ENCODE data around the gene CLPTM1L.

CLPTM1L gene

DNA sequence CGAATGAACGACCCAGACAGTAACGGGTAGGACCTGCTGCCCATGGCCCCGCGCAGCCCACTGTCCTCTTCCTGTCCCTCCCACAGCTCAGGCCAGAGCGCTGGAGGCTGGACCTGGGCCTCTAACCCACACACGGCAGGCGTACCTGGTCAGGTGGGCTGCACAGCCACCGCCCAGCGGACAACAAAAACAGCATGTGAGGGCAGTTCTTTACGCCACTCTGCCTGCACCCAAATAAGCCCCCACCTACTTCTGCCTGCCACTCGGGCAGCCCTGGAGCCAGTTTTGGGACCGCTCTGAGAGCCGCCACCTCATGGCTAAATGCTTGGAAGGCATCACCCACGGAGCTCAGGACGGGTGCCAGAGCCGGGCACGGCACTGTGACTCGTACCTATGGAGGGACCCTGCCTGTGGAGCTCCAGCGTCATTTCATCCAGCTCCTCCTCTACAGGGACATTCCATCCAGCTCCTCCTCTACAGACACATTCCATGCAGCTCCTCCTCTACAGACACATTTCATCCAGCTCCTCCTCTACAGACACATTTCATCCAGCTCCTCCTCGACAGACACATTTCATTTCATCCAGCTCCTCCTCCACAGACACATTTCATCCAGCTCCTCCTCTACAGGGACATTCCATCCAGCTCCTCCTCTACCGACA, 18.9 kb downstream of the CLPTM1L start:
- no peak for DNase-seq

DNA sequence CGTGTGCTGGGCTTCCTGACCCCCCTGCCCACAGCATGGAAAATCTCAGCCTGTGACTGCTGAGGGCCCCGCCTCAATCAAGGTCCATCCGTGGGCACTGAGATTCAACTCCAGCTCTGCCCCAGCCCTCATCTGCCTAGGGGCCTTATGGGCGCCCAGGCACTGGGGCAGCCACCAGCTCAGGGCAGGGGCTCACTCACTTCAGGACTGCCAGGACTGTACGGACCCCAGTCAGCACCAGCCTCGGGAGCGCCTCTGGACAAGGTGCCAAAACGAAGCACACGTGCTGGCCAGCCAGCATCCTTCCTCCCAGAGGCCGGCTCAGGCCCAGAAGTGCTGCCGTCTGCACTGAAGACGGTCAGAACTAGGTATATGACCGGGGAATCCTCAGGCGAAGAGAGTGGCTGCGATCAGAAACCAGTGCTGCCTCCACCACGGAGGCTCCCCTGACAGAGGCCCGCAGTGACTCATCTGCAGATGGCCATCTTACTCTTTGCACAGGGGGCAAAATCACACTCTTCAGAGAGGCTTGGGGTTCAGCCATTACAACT, 19.6 kb downstream of the CLPTM1L start:
- no peak for DNase-seq

DNA sequence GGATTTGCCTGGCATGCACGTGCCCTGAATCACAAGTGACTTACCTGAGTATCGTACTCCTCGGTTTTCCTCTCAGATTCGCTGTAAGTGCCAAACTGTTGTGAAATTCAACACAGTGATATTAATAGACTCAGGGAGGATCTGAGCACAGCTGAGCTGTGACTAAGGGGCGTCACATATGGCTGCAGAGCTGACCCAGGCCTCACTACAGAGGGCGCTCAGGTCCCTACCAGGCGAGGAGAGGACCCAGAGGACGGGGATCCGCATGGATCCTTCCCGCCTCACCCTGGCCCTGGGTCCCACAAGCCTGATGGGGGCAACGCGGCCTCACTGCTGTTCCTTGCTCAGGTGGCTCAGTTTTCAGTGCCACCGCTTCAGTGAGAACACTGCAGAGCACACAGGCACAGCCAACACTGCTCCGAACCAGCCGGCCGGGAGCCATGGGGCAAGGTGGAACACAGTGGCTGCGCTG, 20.1 kb downstream of the CLPTM1L start:
- no peak for DNase-seq

DNA sequence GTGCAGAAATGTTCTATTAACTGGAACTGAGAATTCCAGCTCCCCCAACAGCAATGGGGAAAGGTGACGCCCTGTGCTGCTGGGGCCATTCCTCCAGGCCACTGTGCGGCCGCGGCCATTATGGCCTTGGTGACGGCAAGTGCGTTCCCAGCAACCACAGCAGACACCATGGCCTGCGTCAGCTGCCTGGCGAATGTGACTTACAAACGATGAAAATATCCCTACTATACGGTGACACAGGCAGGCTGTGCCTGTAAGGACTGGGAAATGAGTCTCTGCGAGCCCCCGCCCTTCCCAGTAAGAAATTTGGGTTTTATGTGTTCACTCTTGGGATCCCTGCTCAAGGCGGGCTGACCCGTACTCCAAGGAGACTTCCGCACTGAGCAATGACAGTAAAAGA, 20.6 kb downstream of the CLPTM1L start:
- DNase-seq: no peak

DNA sequence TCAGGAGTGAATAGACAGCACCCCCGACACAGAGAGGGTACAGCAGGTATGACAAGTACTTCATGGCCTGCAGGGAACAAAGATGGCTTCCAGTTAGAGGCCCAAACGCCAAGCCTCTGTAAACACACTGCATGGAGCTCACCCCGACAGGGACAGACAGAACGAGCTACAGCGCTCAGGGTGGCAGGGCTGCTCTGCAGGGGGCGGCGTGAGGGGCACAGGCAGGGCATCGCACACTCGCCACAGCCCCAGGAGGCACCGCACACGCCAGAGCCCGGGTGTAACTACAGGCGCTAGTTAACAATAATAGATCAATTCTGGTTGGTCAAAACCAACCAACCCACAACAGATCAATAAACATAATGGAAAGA, 21.1 kb downstream of the CLPTM1L start:
- DNase-seq: no peak

DNA sequence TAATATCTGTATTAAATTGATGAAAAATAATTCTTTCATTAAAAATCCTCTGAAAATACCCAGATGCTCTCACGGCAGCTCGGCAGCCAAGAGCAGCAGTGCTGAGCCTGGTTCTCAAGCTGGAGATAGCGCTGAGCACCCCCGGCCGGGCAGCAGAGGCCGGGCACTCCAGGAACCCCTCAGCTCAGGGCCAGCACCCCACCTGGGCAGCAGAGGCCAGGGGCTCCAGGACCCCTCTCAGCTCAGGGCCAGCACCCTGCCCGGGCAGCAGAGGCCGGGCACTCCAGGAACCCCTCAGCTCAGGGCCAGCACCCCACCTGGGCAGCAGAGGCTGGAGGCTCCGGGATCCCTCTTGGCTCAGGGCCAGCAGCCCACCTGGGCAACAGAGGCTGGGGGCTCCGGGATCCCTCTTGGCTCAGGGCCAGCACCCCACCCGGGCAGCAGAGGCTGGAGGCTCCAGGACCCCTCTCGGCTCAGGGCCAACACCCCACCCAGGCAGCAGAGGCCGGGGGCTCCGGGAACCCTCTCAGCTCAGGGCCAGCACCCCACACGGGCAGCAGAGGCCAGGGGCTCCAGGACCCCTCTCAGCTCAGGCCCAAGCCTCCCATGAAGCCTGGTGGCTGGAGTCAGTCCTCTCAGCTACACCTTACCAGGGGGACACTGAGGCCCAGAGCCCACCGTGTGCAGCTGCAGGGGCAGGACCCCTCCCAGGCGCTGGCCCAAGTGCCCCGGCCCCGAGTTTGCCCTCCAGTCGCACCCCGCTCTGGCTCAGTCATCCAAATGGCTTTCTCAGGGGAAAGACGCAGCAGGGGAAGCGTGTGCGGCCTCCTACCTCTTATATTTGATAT, 21.7 kb downstream of the CLPTM1L start:
- DNase-seq: no peak

DNA sequence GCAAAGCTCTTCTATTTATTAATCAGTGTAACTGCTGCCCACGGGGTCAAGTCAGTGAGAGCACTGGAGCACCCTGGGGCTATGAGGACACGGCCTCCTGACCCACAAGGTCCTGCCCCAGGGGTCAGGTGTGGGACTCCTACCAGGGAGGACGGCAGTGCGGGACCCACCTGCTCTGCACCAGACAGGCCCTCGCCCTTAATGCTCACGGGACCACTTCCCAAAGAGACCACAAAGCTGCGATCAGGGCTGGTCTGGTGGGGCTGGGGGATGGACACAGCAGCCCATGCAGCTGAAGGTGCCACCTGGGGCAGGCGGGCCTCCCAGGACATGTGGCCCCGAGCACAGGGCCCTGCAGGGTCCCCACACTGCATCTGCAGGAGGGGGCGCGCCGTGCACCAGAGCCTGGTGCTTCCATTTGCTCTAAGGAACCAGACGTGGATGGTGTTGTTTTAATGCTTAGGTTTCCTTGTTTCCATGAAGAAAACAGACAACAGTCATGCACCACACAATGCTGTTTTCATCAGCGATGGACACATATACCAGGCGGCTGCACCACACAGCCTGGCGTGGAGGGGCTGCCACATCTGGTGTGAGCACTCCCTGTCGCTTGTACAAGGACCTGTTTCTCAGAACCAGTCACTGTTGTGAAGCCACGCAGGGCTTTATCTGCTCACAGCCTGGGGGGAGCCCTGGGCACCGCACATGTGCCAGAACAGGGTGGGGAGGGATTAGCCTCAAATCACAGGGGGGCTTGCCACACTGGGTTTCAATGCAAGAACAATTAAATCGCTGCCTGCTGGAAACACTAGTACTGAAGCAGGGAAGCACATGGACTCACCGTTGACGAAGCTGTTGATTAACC, 22.6 kb downstream of the CLPTM1L start:
- no peak for DNase-seq

DNA sequence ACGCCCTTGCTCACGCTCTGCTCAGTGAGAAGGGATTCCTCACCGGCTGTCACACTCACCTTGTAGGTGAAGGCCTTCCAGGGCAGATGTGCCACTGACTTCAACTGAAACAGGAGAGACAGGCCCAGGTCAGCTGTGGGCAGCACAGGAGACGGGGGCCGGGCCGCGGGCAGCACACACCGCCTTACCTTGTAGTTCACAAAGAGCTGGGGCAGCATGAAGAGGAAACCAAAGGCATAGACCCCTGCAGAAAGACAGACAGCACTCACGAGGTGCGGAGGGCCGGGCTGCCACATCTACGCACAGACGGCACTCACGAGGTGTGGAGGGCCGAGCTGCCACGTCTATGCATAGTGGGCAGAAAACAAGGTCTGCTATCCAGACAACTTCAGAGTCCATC, 23.3 kb downstream of the CLPTM1L start:
- DNase-seq: no peak

DNA sequence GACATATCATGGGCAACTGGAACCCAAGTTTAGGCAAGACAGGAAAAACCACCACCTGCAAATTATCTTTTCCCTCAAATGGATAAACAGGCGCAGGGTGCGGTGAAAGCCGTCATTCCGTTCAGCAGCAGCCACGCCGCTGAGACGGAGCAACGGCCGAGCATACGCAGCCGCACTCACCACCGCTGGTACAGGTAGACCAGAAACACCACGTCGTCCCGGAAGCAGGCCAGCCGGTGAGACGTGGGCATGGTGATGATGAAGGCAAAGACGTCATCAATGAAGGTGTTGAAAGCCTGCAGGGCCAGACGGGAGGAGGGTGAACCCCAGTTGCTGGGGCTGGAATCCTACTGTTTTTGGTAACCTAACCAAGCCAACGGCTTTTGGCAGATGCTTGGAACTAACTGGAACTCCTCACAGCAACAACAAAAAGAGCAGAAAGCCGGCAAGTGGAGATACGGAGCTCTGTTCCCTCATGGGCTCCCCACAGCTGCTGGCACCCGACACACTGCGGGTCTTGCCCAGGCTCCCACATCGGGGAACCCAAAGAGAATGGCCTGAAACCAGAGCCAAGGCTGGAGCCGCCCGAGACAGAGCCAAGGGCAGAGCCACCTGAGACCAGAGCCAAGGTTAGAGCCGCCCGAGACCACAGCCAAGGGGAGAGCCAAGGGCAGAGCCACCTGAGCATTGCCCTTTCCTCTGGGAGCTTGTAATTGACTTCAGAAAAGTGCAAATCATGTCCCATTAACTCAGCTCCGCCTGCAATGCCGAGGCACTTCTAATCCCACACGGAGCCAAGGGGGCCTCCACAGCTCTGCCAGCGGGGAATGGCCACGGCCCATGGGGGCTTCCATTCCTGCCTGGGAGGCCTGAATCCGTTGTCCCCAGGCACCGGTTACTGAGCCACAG, 24.2 kb downstream of the CLPTM1L start:
- no peak for DNase-seq

DNA sequence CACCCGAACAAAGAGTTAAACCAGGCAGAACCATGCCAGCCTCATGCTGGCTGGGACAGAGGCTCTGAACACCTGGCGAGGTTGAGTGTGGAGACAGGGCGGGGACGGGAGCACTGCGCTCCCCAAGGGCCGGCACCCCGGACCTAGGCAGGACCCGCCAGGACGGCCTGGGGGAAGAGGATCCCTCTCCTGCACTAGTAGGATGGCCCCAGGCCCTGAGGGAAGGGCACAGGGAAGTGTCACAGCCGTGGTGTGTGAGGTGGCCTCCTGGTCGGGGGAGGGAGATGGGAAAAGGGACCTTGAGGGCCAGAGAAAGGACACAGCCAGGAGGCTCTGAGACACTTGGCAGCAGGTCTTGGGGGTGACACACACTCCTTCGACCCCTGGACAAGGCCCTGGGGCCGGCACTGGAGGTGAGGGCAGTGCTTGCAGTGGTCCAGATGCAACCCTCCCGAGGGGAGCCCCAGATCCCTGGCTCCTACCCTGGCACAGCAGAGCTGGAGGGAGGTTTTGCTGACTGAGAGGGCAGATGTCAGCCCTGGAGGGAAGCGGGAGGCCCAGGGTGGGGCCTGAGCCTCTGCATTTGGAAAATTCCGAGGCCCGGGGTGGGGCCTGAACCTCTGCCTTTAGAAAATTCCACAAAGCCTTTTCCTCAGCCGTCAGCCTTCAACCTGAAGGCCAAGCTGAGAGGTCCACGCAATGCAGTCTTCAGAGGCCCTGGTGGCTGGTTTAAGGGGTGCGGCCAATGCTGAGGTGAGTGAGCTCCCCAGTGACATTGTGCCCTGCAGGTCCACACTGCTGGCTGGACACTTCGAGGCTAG, 25.3 kb downstream of the CLPTM1L start:
- no peak for DNase-seq

DNA sequence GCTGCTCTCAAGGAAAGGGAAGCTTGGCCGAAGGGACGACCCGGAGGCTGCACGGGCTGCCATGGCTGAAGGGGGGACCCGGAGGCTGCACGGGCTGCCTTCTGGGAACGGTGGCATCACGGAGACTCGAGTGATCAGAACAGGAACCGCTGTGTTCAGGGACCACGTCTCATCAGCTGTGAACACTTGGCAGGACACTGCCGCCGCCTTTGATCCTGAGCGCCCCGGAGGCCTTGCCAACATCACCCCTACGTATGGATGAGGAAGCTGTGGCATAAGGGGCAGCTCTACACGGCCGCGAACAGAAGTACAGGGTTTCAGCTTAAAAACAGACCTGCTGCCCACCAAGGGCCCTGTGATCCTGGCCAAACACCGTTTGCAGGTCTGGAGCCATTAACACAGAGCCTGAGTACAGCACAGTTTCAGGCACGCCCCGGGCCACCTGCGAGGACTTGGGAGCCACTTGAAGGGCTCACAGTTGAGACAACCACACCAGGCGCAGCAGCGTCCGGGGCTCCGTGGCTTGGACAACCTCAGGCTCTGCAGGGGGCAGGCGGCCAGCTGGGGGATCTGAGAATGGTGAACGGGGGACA, 26.1 kb downstream of the CLPTM1L start:
- DNase-seq: no peak

DNA sequence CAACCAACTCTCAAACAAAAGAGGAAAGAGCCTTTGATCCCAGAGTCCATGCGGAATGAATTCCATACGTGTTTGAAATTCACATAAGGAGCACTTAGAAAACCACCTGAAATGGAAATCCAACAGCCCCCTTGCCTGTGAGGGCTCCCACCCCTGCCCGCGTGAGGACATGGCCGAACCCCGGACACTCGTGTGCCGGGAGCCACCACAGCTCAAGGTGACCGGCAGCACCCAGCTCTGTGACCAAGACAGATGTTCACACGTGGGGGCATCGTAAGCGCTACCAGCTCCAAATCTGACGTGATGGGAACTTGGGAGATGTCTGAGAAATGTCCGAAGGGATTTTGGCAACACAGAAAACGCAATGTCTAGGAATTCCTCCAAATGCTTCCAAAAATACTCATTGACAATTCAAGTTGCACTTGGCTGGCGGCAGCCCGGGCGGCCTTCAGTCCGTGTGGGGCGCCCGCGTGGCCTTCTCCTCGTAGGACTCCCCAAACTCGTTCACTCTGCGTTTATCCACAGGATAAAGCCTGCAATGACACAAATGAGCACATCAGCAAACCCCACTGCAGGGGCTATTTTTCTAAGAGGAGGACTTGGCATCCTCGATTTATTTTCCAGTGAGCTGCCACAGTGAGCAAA, 26.9 kb downstream of the CLPTM1L start:
- DNase-seq: no peak

DNA sequence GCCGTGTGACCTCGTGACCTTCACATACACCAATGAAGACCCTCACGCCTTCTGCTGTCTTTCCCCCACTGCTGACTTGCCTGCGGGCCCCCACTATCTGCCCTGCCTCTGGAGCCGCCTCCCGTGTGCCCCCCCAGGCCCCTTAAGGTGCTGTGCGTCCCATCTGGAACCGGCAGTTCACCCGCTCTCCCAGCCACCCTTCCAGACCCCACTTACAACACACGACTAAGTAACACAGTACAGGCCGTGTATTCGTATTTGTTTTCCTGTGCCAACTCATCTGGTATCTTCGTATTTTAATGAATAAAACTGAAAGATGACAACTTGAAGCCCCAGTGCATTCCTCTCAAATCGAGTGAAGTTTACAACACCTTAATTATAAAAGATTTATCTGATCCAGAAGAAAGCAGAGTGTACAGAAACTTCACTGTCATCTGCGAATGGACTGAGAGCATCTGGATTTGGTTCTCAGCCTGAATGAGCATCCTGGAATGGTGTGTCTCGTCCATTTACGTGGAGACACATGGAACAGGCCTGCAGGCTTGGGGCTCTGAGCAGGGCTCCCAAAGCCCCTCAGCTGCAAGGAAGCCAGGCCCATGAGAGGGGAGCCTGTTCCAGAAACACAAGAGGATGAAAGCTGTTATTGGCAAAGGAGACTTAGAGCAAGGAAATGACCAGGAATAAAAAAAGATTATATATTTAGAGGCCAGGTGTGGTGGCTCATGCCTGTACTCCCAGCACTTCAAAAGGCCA, 28.1 kb downstream of the CLPTM1L start:
- no peak for DNase-seq

DNA sequence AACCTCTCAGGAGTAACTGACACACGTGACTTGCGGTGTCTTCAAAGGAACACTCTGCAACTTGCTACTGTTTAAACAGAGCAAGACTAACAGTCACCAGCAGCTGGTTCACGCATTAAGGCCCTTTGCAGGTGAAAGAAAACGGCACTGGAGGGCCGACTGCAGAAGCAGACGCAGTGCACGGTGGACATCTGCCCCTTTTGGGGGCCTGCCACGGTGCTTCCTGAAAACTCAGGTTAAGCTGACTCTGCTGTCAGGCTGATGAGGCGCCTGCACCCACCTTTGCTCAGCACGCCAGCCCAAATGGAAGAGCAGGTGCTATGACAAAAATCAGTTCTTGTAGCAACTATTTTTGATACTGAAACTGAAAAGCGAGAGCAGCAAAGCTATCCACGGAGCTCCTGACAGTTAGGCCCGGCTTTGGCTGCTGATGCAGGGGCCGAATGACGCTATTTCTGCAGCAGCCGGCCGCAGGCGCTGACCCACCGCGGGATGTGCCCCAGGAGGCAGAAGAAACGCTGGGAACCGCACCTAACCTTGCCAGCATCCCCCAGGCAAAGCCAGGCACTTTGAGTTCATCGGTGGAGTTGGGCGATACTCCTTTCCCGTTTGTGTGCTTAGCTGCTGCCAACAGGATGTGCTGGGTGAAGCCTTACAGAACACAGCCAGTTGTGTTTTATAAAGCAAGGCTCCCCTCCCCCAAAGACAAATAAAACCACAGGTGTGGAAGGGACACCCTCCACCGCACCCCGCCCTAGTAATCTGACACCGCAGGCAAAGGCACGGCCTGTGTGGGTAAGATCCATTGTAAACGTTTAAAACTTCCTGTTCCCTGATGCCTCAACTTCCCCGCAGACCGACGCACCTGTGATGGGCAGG, 29.0 kb downstream of the CLPTM1L start:
- peak; percentile 93 for DNase-seq

DNA sequence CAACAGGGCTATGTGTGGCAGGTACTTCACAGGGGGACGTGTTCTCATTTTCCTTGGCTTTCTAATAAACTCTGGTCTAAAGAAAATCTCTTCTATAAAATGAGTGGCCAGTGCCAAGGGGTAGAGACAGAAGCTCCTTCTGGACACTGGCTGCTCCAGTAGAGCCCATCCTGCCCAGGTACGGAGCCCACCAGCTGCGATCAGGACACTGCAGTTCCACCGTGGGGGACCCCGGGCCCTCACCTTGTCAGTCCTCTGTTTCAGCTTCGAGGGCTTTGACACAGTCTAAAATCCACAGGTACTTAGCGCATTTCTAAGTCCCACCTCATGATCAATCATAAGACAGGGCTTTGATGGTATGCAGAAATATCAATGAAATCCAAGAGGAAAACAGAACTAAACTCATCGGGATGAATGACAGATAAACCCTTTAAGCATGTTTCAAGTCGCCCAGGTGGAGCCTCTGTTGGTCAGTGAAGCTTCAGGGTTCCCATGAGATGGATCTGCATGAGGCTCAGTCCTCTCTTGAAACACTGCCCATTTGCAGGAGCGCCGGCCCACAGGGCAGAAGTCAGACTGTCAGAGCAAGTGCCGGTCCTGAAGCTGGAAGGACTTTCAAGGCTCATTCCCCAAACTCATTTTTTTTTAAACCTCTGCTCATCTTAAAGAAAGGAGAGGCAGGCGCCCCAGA, 29.7 kb downstream of the CLPTM1L start:
- no peak for DNase-seq

DNA sequence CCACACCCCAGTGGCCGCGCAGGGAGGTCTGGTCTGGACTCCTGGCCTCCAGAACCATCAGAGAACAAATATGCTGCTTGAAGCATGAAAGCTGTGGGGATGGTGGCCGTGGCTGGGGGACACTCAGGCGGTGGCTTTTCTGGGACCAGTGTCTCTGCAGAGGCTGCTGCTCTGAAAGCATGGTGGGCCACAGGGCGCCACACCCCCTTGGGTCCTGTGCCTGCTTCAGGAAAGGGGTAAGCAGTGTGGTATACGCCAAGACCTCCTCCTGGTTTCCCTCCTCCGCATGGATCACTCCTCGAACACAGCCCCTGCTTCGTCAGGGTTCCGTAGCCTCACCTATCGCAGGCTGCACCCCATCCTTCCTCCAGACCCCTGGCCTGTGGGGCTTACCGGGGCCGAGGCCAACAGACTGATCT, 30.3 kb downstream of the CLPTM1L start:
- DNase-seq: no peak

DNA sequence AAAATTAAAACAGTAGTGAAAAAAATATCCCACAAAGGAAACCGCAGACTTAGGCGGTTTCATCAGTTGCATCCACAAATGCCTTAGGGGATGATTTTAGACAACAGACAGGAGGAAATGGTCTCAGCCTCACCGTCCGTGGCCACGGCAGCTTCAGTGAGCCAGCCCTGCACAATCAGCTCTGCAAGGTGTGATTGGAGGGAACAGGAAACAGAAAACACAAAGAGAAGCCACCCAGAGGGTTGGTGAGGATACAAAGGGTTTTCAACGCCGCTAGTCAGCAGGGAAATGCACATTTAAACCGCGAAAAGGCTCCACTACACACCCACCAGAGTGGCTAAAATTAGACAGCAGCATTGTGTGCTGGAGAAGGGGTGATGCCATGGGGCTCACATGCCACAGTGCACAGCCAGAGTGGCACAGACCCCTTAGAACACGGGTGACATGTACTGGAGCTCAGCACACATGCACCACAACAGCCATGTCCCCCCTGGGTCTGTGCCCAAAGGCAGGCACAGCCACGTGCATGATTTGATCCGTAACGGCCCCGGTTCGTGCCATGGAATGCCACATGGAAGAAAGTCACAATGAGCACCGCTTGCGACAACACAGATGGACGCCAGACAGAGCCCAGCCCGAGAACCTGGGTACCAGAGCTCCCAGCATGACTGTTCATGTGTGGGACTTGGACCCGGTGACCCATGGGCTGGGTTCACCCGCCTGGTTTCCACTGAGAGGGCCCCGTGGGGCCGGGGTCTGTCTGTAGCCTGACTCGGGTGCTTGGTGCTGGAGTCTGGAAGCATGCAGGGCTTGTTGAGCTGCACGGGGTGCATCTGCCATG, 31.7 kb downstream of the CLPTM1L start:
- DNase-seq: peak; percentile 22

All from NCI-H1436 treated with DMSO at 0.1 percent for 48 hours (cell line).